Epithelial cell of proximal tubule (primary cell): ENCODE results near the gene MET. TPM values are rescaled to one million over a fixed set of nuclear protein-coding genes. Genes with fewer than 3 reads are reported as not detected.

Source experiments
- DNase-seq: peaks from one replicate; pipeline ENCODE4 v3.0.0-alpha.2; 2011; ENCODE audit warnings: low read depth
- H3K4me3 ChIP-seq: 2 replicates; pipeline ENCODE4 v1.5.1; 2011; ENCODE audit warnings: low read depth, mild to moderate bottlenecking, low read length
- total RNA-seq: library from RNA; depleted of rRNA; stranded (reverse); fragments of >200 nt; gene quantifications from 2 replicates; pipeline ENCODE4 v1.2.3, GENCODE V29; 2015
- TF ChIP-seq, protein P1 (sequence below): conservative IDR thresholded peaks from 2 replicates; pipeline ENCODE4 v1.5.1; 2012; ENCODE audit warnings: low read depth, mild to moderate bottlenecking, low read length

MET gene
- total RNA-seq, 1 donor from 2014 or later: 155 TPM

DNA sequence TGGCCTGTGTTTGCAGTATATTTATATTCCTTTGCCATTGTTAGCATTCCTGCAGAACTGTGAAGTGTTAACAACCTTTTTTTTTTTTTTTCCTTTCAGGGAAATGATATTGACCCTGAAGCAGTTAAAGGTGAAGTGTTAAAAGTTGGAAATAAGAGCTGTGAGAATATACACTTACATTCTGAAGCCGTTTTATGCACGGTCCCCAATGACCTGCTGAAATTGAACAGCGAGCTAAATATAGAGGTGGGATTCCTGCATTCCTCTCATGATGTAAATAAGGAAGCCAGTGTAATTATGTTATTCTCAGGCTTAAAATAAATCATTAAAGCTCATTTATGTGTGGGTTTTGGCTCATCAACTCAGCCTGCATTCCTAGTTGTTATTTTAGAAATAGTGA is 97.5 kb downstream of the MET start:
- no peak for DNase-seq
- no peak overlapping the region for H3K4me3 ChIP-seq
- TF ChIP-seq, protein P1, sequence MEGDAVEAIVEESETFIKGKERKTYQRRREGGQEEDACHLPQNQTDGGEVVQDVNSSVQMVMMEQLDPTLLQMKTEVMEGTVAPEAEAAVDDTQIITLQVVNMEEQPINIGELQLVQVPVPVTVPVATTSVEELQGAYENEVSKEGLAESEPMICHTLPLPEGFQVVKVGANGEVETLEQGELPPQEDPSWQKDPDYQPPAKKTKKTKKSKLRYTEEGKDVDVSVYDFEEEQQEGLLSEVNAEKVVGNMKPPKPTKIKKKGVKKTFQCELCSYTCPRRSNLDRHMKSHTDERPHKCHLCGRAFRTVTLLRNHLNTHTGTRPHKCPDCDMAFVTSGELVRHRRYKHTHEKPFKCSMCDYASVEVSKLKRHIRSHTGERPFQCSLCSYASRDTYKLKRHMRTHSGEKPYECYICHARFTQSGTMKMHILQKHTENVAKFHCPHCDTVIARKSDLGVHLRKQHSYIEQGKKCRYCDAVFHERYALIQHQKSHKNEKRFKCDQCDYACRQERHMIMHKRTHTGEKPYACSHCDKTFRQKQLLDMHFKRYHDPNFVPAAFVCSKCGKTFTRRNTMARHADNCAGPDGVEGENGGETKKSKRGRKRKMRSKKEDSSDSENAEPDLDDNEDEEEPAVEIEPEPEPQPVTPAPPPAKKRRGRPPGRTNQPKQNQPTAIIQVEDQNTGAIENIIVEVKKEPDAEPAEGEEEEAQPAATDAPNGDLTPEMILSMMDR: no peak

DNA sequence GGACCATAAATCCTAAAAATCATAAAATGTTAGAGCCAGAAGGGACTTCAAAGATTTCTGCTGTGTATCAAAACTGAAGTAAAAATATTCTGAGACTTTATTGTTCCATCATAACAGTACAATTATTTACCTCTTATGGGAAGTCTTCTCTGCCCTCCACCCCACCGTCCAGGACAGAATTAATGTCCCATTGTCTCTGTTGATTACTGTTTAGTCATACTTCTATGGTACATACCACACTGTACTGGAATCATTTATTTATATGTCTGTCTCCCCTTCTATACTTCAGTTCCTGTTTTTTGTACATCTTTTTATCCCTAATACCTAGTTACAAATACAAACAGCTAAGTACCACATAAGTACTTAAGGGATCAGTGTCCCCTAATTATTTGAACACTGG is 98.9 kb downstream of the MET start:
- no peak for DNase-seq
- TF ChIP-seq, protein P1: no peak
- H3K4me3 ChIP-seq: no peak overlapping the region

DNA sequence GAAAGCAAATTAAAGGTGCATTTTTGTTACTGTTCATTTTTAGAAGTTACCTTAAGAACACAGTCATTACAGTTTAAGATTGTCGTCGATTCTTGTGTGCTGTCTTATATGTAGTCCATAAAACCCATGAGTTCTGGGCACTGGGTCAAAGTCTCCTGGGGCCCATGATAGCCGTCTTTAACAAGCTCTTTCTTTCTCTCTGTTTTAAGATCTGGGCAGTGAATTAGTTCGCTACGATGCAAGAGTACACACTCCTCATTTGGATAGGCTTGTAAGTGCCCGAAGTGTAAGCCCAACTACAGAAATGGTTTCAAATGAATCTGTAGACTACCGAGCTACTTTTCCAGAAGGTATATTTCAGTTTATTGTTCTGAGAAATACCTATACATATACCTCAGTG is 99.6 kb downstream of the MET start:
- DNase-seq: no peak
- TF ChIP-seq, protein P1: no peak
- no peak overlapping the region for H3K4me3 ChIP-seq

DNA sequence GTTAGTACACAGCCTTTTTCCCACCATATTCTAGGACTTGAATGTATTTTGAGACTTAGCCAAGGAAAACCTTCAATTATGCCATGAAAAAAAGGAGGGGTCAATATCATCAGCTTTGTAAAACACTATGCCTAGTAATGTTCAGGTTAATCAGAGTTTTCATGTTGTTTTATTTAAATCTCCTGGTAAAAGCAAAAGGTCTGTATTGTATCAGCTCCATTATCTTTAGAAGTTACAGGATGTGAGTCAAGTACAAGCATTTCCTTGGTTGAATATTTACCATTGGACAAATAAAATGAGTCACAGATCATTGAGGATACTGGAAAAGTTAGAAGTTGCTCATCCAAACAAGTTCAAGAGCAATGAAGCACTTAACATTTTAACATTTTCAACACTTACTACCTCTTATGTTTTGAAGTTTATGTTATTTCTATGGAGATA is 100.4 kb downstream of the MET start:
- H3K4me3 ChIP-seq: no peak overlapping the region
- TF ChIP-seq, protein P1: no peak
- peak; percentile 97 for DNase-seq

DNA sequence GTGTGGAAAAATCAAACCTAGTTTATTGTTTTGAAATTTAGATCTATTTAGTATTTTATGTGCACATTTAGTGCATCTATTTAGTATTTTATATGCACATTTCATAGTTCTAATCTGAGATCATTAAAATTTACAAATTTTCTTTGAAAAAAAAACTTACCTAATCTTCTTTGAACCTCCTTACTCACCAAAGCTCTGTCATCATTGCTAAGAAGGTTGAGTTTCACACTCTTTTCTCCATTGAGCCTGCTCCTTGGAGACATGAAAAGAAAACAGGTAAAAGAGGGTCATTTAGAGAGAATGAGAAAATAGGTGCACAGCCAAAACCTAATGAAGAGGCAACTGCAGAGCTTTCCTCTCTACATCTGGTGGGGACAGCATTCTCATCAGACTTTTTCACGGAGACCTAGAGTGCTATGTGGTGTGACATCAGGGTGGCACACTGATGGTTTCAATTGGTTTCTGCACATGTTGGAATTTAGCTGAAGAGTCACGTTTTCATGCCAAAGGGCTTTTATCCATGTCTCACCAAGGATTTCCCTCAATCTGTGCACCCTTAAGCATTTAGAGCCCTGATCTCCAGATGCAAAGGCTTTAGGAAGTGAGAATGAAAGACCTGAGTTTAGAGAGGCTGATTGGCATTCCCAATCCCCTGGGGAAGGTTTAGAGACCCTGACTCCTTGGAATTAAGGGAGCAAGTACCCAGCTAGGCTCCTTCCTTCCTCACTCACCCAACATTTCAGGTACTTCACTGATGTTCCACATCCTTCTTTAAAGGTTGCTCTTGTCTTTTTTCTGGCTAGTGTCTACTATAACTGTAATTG is 101.1 kb downstream of the MET start:
- DNase-seq: no peak
- H3K4me3 ChIP-seq: no peak overlapping the region
- TF ChIP-seq, protein P1: no peak

DNA sequence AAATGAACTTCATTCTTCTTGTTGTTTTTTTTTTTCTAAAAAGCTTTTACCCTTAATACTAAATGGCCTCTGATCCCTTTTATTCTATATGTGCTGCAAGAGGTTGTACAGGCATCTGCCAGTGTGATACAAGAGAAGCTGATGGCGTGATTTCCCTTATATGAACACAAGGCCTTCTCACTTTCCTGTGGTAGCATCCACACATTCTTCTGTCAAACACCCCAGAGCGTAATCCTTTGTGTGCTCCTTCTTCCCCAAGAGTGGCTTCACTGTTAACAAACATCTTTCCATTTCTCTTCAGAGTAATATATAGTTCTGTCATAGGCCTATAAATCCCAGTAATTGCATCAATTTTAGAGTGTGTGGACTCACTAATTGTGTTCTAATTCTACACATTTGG is 104.0 kb downstream of the MET start:
- H3K4me3 ChIP-seq: no peak overlapping the region

More for the DNA sequence above, 104.0 kb downstream of the MET start:
- TF ChIP-seq, protein P1: no peak
- DNase-seq: no peak
